Measurements from ENCODE around the gene TAS2R50. TPM values are rescaled to one million over a fixed set of nuclear protein-coding genes. Genes with fewer than 3 reads are reported as not detected.

Gene TAS2R50
- total and polyA plus RNA-seq, 2 donors = 20.0 TPM; not detected in 1

DNA sequence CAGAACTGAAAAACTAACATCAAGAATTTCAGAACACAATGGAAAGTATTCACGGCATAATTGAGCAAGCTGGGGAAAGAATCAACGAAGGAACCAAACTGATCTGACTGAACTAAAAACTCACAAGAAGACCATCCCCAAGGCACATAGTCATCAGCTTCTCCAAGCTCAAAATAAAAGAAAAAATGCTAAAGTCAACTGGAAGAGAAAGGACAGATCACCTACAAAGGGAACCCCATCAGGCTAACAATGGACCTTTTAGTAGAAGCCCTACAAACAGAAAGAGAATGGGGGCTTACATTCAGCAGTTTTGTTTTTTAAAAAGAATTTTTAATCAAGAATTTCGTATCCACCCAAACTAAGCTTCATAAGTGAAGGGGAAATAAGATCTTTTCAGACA, 11.7 kb downstream of the TAS2R50 start:
- H3K36me3 ChIP-seq (ENCODE audit: insufficient read depth) = no peaks in the 10 kb centered on the region
- WGBS = 87% methylated on average over 3 of the region's 3 CpGs
- H3K4me1 ChIP-seq (ENCODE audit: insufficient read depth) = no peaks in the 10 kb centered on the region
- no peak overlapping the region for H3K27ac ChIP-seq (ENCODE audit: low read depth)
- no peak for DNase-seq (ENCODE audit: extremely low spot score)
- H3K4me3 ChIP-seq (ENCODE audit: low read depth, low read length) = no peak overlapping the region

DNA sequence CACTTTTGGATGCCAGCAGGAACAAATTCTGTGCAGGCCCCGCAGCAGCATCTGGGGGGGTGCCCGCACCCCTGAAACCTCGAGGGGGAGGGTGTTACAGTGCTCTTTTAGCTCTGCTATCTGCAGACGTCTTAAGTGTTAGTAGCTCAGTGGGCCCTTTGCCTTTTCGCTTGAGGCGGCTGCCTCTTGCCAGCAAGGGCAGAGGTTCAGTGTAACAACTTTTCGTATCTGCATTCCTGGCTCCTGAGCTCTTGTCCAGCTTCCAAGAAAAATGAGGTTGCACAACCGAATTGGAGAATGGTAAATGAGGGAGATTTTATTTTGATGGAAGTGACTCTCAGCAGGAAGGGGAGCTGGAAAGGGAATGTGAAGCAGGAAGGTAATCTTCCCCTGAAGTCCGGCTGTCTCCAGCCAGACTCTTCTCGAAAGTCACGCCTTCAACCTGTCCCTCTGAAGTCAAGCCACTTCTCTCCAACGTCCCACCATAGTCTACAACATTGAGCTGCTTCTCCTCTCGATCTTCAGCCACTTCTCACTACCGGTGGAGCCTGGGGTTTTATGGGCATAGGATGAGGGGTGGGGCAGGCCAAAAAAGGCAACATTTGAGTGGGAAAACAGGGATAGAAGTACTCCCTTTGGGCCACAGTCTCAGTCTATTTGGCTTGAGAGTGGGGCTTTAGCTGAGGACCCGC, 17.8 kb downstream of the TAS2R50 start:
- DNase-seq (ENCODE audit: extremely low spot score) = no peak
- Histone ChIP-seq H3K36me3 (ENCODE audit: insufficient read depth) (no peaks in the 10 kb centered on the region), H3K4me1 (ENCODE audit: insufficient read depth) (no peaks in the 10 kb centered on the region), H3K27ac (ENCODE audit: low read depth) (no peak overlapping the region), H3K4me3 (ENCODE audit: low read depth, low read length) (no peak overlapping the region)
- WGBS = 63% methylated on average over 15 of the region's 15 CpGs

DNA sequence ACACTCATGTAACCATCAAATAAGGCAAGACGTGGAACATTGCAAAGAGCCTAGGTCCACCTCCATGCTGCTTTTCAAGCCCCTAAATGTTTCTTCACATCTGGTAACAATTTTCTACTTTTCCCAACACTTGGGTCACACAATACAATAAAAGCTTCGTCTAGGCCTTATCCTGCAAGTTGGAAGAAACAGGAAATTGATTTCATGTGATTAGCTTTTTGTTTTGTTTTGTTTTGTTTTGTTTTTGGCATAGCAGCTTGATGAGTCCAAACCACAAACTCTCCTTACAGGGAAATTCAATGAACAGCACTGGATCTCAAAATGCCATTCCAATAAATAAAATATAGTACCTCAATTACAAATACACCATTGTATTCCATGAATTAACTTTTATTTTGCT, 19.3 kb downstream of the TAS2R50 start:
- Histone ChIP-seq H3K4me1 (ENCODE audit: insufficient read depth) (no peaks in the 10 kb centered on the region), H3K36me3 (ENCODE audit: insufficient read depth) (no peaks in the 10 kb centered on the region), H3K27ac (ENCODE audit: low read depth) (no peak overlapping the region), H3K4me3 (ENCODE audit: low read depth, low read length) (no peak overlapping the region)
- DNase-seq (ENCODE audit: extremely low spot score) = no peak
- WGBS = 53% methylated on average over 2 of the region's 2 CpGs

DNA sequence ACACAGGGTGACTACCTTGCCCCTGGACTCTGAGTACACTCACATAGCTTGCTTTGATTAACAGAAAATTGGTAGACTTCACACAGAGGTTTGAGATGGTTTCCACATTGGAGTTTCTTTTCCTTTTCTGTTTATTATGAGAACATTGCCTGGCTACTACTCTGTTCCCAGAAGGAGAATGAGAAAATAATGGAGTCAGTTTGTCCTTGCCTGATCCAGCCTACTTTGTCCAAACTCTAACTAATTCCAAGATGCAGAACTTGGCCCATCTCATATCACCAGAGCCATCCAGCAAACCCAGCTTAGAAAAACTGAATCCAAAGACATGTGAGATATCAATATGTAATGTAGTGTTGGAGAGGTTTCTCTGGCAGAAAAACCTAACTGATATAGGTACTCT, 20.4 kb downstream of the TAS2R50 start:
- no peak overlapping the region for H3K4me3 ChIP-seq (ENCODE audit: low read depth, low read length)
- H3K4me1 ChIP-seq (ENCODE audit: insufficient read depth) = no peaks in the 10 kb centered on the region
- H3K27ac ChIP-seq (ENCODE audit: low read depth) = no peak overlapping the region
- H3K36me3 ChIP-seq (ENCODE audit: insufficient read depth) = no peaks in the 10 kb centered on the region
- no peak for DNase-seq (ENCODE audit: extremely low spot score)

DNA sequence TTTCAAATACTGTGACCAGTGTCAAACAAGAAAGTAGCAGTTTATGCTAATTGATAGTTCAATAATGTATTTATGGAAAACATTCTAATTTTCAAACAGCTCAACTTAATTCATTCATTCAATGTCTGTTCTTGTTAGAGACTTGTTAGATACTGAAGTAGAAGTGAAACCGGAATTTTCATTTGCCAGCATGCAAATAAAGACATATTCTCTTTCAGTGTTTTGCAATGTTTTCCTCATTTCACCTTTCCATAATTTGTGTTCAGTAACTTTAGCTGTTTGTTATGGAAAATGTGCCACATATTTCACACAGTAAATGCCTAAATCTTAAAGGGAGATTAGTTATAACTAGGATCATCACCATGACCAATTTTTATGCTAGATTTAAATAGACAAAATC, 21.2 kb downstream of the TAS2R50 start:
- Histone ChIP-seq H3K4me1 (ENCODE audit: insufficient read depth) (no peaks in the 10 kb centered on the region), H3K4me3 (ENCODE audit: low read depth, low read length) (no peak overlapping the region), H3K27ac (ENCODE audit: low read depth) (no peak overlapping the region), H3K36me3 (ENCODE audit: insufficient read depth) (no peaks in the 10 kb centered on the region)
- 95% methylated on average over 1 of the region's 1 CpG for WGBS
- no peak for DNase-seq (ENCODE audit: extremely low spot score)

DNA sequence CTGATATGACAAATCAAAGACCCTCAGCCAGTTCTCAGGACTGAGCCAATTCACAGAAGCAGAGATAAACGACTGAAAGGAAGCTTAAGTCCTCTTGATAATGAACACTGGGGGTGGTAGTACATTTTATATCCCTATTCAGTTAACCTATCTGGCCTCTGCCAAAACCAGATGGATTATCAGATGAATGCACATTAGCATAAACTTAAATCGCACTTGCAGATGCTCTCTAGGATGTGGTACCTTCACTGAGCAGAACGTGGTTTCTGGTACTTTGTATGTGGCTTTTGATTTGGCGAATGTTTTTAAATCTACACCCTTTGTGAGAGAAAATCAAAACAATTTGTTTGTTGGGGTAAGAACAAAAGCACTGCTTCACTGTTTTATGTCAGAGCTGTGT, 26.5 kb downstream of the TAS2R50 start:
- Histone ChIP-seq H3K27ac (ENCODE audit: low read depth) (no peak overlapping the region), H3K4me1 (ENCODE audit: insufficient read depth) (no peaks in the 10 kb centered on the region), H3K36me3 (ENCODE audit: insufficient read depth) (peaks cover 1% of the 10 kb centered on the region), H3K4me3 (ENCODE audit: low read depth, low read length) (no peak overlapping the region)
- 53% methylated on average over 4 of the region's 4 CpGs for WGBS
- no peak for DNase-seq (ENCODE audit: extremely low spot score)

DNA sequence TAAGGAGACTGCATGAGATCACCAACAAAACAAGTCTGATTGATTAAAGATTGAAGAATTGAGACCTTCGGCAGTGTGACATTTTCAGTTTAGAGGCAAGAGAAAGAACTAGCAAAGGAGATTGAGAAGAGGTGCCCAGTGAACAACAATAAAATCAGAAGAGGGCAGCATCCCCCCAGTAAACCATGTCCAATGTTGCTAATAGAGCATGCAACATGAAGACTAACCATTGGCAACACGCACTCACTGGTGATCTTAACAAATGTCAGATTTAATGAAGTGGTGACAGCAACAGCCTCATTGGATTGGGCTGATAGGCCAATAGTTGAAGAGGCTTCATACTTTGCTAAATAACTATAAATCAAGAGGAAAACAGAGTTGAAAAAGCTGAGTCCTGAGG, 26.9 kb downstream of the TAS2R50 start:
- DNase-seq (ENCODE audit: extremely low spot score) = no peak
- WGBS = 82% methylated on average over 2 of the region's 2 CpGs

DNA sequence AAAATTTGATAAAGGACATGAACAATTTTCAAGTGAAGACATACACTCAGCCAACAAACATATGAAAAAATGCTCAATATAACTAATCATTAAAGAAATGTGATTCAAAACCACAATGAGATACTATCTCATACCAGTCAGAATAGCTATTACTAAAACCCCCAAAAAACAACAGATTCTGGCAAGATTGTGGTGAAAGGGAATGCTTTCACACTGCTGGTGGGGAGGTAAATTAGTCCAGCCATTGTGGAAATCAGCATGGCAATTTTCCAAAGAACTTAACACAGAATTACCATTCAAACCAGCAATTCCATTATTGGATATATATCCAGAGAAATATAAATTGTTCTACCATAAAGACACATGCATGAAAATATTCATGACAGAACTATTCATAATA, 29.0 kb downstream of the TAS2R50 start:
- H3K4me3 ChIP-seq (ENCODE audit: low read depth, low read length) = no peak overlapping the region
- no peak for DNase-seq (ENCODE audit: extremely low spot score)
- peaks cover 1% of the 10 kb centered on the region for H3K36me3 ChIP-seq (ENCODE audit: insufficient read depth)
- H3K27ac ChIP-seq (ENCODE audit: low read depth) = no peak overlapping the region
- no peaks in the 10 kb centered on the region for H3K4me1 ChIP-seq (ENCODE audit: insufficient read depth)

More for the DNA sequence above, 26.9 kb downstream of the TAS2R50 start:
- Histone ChIP-seq H3K4me1 (ENCODE audit: insufficient read depth) (no peaks in the 10 kb centered on the region), H3K36me3 (ENCODE audit: insufficient read depth) (peaks cover 1% of the 10 kb centered on the region), H3K27ac (ENCODE audit: low read depth) (no peak overlapping the region), H3K4me3 (ENCODE audit: low read depth, low read length) (no peak overlapping the region)

DNA sequence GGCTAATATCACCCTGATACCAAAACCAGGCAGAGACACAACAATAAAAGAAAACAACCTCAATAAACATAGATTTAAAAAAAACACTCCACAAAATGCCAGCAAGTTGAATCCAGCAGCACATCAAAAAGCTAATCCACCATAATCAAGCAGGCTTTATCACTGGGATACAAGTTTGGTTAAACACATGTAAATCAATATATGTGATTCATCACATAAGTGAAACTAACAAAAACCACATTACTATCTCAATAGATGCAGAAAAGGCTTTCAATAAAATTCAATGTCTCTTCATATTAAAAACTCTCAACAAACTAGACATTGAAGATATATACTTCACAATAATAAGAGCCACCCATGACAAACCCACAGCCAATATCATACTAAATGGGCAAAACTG, 30.6 kb downstream of the TAS2R50 start:
- Histone ChIP-seq H3K4me3 (ENCODE audit: low read depth, low read length) (no peak overlapping the region), H3K27ac (ENCODE audit: low read depth) (no peak overlapping the region), H3K36me3 (ENCODE audit: insufficient read depth) (peaks cover 1% of the 10 kb centered on the region), H3K4me1 (ENCODE audit: insufficient read depth) (no peaks in the 10 kb centered on the region)
- DNase-seq (ENCODE audit: extremely low spot score) = no peak

DNA sequence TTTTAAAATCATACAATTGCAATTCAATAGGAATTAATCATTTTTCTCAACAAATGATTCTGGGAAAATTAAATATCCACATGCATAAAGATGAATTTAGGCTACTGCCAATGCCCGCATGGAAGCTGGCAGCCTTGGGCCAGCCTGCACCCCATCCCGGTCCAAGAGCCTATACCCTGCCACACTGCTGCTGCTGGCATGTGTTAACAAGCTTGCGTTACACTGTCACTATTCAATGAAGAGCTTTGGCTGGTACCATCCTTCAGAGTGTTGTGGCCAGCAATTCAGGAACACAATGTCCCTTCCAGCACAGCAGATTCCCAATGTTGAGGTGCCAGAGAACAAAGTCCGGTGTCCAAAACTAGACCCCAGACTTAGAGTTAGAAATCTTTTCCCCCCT, 34.1 kb downstream of the TAS2R50 start:
- H3K4me1 ChIP-seq (ENCODE audit: insufficient read depth) = no peaks in the 10 kb centered on the region
- 97% methylated on average over 4 of the region's 4 CpGs for WGBS
- no peak overlapping the region for H3K27ac ChIP-seq (ENCODE audit: low read depth)
- H3K4me3 ChIP-seq (ENCODE audit: low read depth, low read length) = no peak overlapping the region
- no peaks in the 10 kb centered on the region for H3K36me3 ChIP-seq (ENCODE audit: insufficient read depth)
- no peak for DNase-seq (ENCODE audit: extremely low spot score)

DNA sequence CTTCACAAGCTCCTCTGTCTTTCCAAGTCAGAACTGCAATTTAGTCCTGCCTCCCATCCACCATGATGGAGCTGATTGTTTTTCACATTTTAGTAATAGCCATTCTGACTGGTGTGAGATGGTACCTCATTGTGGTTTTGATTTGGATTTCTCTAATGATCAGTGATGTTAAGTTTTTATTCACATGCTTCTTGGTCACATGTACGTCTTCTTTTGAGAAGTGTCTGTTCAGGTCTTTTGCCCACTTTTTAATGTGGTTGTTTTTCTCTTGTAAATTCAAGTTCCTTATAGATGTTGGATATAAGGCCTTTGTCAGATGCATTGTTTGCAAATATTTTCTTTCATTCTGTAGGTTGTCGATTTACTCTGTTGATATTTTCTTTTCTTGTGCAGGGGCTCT, 43.5 kb downstream of the TAS2R50 start:
- Histone ChIP-seq H3K4me3 (ENCODE audit: low read depth, low read length) (no peak overlapping the region), H3K4me1 (ENCODE audit: insufficient read depth) (no peaks in the 10 kb centered on the region), H3K36me3 (ENCODE audit: insufficient read depth) (no peaks in the 10 kb centered on the region), H3K27ac (ENCODE audit: low read depth) (no peak overlapping the region)
- WGBS = 97% methylated on average over 2 of the region's 2 CpGs
- DNase-seq (ENCODE audit: extremely low spot score) = no peak

DNA sequence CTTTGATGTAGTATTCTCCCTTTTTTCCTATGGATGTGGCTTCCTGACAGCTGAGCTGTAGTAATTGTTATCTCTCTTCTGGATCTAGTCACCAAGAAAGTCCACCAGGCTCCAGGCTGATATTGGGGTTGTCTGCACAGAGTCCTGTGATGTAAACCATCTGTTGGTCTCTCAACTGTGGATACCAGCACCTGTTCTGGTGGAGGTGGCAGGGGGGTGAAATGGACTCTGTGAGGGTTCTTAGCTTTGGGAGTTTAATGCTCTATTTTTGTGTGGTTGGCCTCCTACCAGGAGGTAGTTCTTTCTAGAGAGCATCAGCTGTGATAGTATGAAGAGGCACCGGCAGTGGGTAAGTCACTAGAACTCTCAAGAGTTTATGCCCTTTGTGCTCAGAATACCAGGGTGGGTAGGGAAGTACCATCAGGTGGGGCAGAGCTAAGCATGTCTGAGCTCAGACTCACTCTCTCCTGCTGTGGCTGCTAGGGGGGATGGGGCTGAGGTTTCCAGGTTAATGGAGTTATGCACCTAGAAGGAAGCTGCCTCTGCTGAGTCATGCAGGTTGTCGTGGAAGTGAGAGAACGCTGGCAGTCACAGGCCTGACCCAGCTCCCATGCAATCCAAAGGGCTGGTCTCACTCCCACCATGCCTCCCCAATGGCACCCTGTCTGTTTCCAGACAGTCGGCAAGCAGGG, 44.6 kb downstream of the TAS2R50 start:
- DNase-seq (ENCODE audit: extremely low spot score) = no peak
- Histone ChIP-seq H3K4me1 (ENCODE audit: insufficient read depth) (no peaks in the 10 kb centered on the region), H3K27ac (ENCODE audit: low read depth) (no peak overlapping the region), H3K4me3 (ENCODE audit: low read depth, low read length) (no peak overlapping the region), H3K36me3 (ENCODE audit: insufficient read depth) (no peaks in the 10 kb centered on the region)
- 75% methylated on average over 4 of the region's 4 CpGs for WGBS

DNA sequence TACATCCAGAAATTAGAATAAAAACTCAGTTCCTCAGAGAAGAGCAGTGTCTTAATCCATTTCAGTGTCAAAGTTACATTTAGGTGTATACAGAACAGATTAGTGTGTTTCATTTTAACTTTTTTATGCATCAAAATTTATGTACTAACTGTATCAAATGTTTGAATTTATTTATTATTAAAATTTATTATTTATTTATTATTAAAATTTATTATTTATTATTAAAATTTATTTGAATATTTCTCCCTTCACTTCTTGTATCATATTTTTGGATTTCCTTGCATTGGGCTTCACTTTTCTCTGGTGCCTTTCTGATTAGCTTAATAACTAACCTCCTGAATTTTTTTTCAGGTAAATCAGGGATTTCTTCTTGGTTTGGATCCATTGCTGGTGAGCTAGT, 45.3 kb downstream of the TAS2R50 start:
- no peaks in the 10 kb centered on the region for H3K4me1 ChIP-seq (ENCODE audit: insufficient read depth)
- no peak overlapping the region for H3K4me3 ChIP-seq (ENCODE audit: low read depth, low read length)
- no peak for DNase-seq (ENCODE audit: extremely low spot score)
- H3K27ac ChIP-seq (ENCODE audit: low read depth) = no peak overlapping the region
- H3K36me3 ChIP-seq (ENCODE audit: insufficient read depth) = no peaks in the 10 kb centered on the region

DNA sequence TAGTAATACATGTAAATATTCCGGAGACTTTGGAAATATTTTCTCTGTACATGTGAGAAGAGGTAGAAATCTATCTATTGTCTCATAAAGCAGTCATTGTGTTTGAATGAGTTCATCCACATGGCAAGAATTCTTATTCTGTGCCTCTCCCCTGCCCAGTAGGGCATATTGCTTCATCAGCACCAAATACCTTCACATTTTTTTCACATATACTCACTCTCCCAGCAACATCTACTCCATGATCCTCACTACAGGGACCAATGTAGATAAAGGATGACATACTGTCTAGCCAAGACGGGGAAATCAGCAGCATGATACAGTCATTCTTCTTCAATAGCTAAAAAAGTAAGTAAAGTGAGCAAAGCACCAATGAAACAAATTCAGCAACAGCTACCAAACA, 46.3 kb downstream of the TAS2R50 start:
- H3K36me3 ChIP-seq (ENCODE audit: insufficient read depth) = no peaks in the 10 kb centered on the region
- no peaks in the 10 kb centered on the region for H3K4me1 ChIP-seq (ENCODE audit: insufficient read depth)
- 65% methylated on average over 2 of the region's 2 CpGs for WGBS

More for the DNA sequence above, 46.3 kb downstream of the TAS2R50 start:
- Histone ChIP-seq H3K4me3 (ENCODE audit: low read depth, low read length) (no peak overlapping the region), H3K27ac (ENCODE audit: low read depth) (no peak overlapping the region)
- DNase-seq (ENCODE audit: extremely low spot score) = no peak
